GM19025 (cell line): ENCODE measurements around the gene PCDHB6.
"Not testable (repeated sequence)": the region's sequence is repeated elsewhere in the genome, so short reads cannot be mapped to it uniquely, and the experiment has no call there.

ENCODE experiments used
- ATAC-seq: cut with Tn5 transposase; IDR thresholded peaks from one replicate; pipeline ENCODE4 v1.9.1; 2021; ENCODE audit warnings: mild to moderate bottlenecking, low read depth, moderate library complexity; ENCODE audit not compliant: unreplicated experiment

The PCDHB6 gene

GRCh38 chr5:141201126-141201525, 51.3 kb downstream of the PCDHB6 start:
- ATAC-seq: not testable (repeated sequence)

DNA sequence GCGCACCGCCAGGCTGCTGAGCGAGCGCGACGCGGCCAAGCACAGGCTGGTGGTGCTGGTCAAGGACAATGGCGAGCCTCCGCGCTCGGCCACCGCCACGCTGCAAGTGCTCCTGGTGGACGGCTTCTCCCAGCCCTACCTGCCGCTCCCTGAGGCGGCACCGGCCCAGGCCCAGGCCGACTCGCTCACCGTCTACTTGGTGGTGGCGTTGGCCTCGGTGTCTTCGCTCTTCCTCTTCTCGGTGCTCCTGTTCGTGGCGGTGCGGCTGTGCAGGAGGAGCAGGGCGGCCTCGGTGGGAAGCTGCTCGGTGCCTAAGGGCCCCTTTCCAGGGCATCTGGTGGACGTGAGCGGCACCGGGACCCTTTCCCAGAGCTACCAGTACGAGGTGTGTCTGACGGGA, 51.8 kb downstream of the PCDHB6 start:
- ATAC-seq: not testable (repeated sequence)
